Measurements from ENCODE around the gene ZNF138. TPM values are rescaled to one million over a fixed set of nuclear protein-coding genes. Genes with fewer than 3 reads are reported as not detected.
"Not testable (repeated sequence)": the region's sequence is repeated elsewhere in the genome, so short reads cannot be mapped to it uniquely, and the experiment has no call there.

The ZNF138 gene
- total and polyA plus RNA-seq, 7 experiments from 2014 or later: 8.8 to 19.0 (median 12.4) TPM

- Histone ChIP-seq H3K9me3 (ENCODE audit: control insufficient read depth in 2 of 3, low read length in 3 of 3) (no peaks in the 10 kb centered on the region), H3K4me3 (ENCODE audit: low read length) (no peak overlapping the region), H3K36me3 (ENCODE audit: control insufficient read depth in 2 of 3, insufficient read depth in 3 of 3, low read length in 3 of 3) (no peaks in the 10 kb centered on the region), H3K27me3 (ENCODE audit: control insufficient read depth in 2 of 2, insufficient read depth in 2 of 2, low read length in 2 of 2) (no peaks in the 10 kb centered on the region), H3K4me1 (ENCODE audit: control insufficient read depth in 2 of 2, insufficient read depth in 2 of 2, low read length in 2 of 2) (no peaks in the 10 kb centered on the region), H3K27ac (ENCODE audit: low read depth, low read length) (no peak overlapping the region)
- H3K36me3 Mint-ChIP-seq: no peaks in the 10 kb centered on the region
- H3K27me3 Mint-ChIP-seq: peaks cover 0 to 10% (median 0%) of the 10 kb centered on the region in 5 donors
- ChIA-PET POLR2A (no interaction called here), CTCF (no interaction called here)
- peaks cover 0 to 1% (median 0%) of the 10 kb centered on the region in 11 donors for H3K9me3 Mint-ChIP-seq
- no peak for ATAC-seq
- intact Hi-C loops (cut with micrococcal nuclease): no loop called here
- H3K27ac Mint-ChIP-seq: no peak overlapping the region
- no peak overlapping the region for H3K4me3 Mint-ChIP-seq
- no peak for DNase-seq
- H3K4me1 Mint-ChIP-seq: no peaks in the 10 kb centered on the region
These were observed 25.4 kb upstream of the ZNF138 start for GRCh38 chr7:64768824-64769223.

- no peaks in the 10 kb centered on the region for H3K4me1 ChIP-seq (ENCODE audit: control insufficient read depth in 2 of 2, insufficient read depth in 2 of 2, low read length in 2 of 2)
- ChIA-PET POLR2A (no interaction called here), CTCF (no interaction called here)
- Mint-ChIP-seq H3K27me3 (peaks cover 0 to 5% (median 3%) of the 10 kb centered on the region in 5 donors), H3K4me3 (no peak overlapping the region), H3K36me3 (peaks cover 0 to 4% (median 0%) of the 10 kb centered on the region in 5 donors), H3K27ac (no peak overlapping the region), H3K9me3 (peaks cover 0 to 18% (median 5%) of the 10 kb centered on the region in 11 donors), H3K4me1 (no peaks in the 10 kb centered on the region)
- no peaks in the 10 kb centered on the region for H3K9me3 ChIP-seq (ENCODE audit: control insufficient read depth in 2 of 3, low read length in 3 of 3)
- intact Hi-C loops (cut with micrococcal nuclease): no loop called here
- no peaks in the 10 kb centered on the region for H3K36me3 ChIP-seq (ENCODE audit: control insufficient read depth in 2 of 3, insufficient read depth in 3 of 3, low read length in 3 of 3)
- no peak overlapping the region for H3K27ac ChIP-seq (ENCODE audit: low read depth, low read length)
- ATAC-seq (peak; percentile 47), DNase-seq (no peak)
- no peaks in the 10 kb centered on the region for H3K27me3 ChIP-seq (ENCODE audit: control insufficient read depth in 2 of 2, insufficient read depth in 2 of 2, low read length in 2 of 2)
- H3K4me3 ChIP-seq (ENCODE audit: low read length): no peak overlapping the region
These were observed 19.9 kb upstream of the ZNF138 start for GRCh38 chr7:64774204-64774842.

- intact Hi-C loops (cut with micrococcal nuclease): no loop called here
- H3K27me3 ChIP-seq (ENCODE audit: control insufficient read depth in 2 of 2, insufficient read depth in 2 of 2, low read length in 2 of 2): no peaks in the 10 kb centered on the region
- no peak overlapping the region for H3K27ac ChIP-seq (ENCODE audit: low read depth, low read length)
- ChIA-PET CTCF (no interaction called here), POLR2A (interaction anchor here (0.5 kb wide), 1 partner anchor 538 kb away, joined by 3 read pairs; no protein-coding TSS in a partner anchor)
- Mint-ChIP-seq H3K36me3 (peaks cover 0 to 4% (median 0%) of the 10 kb centered on the region in 5 donors), H3K4me3 (no peak overlapping the region), H3K27ac (no peak overlapping the region), H3K9me3 (peaks cover 0 to 18% (median 7%) of the 10 kb centered on the region in 11 donors), H3K4me1 (no peaks in the 10 kb centered on the region), H3K27me3 (peaks cover 0 to 5% (median 3%) of the 10 kb centered on the region in 5 donors)
- no peak overlapping the region for H3K4me3 ChIP-seq (ENCODE audit: low read length)
- no peak for ATAC-seq
- H3K9me3 ChIP-seq (ENCODE audit: control insufficient read depth in 2 of 3, low read length in 3 of 3): no peaks in the 10 kb centered on the region
- no peaks in the 10 kb centered on the region for H3K36me3 ChIP-seq (ENCODE audit: control insufficient read depth in 2 of 3, insufficient read depth in 3 of 3, low read length in 3 of 3)
- H3K4me1 ChIP-seq (ENCODE audit: control insufficient read depth in 2 of 2, insufficient read depth in 2 of 2, low read length in 2 of 2): no peaks in the 10 kb centered on the region
- DNase-seq: no peak
These were observed 18.9 kb upstream of the ZNF138 start for GRCh38 chr7:64775289-64775688.

GRCh38 chr7:64784842-64785241, 9.4 kb upstream of the ZNF138 start:
- H3K36me3 ChIP-seq (ENCODE audit: control insufficient read depth in 2 of 3, insufficient read depth in 3 of 3, low read length in 3 of 3); H3K27ac ChIP-seq (ENCODE audit: low read depth, low read length); intact Hi-C loops (cut with micrococcal nuclease); H3K27me3 ChIP-seq (ENCODE audit: control insufficient read depth in 2 of 2, insufficient read depth in 2 of 2, low read length in 2 of 2); H3K4me3 Mint-ChIP-seq; H3K27ac Mint-ChIP-seq; DNase-seq; H3K36me3 Mint-ChIP-seq; ATAC-seq; CTCF ChIA-PET; POLR2A ChIA-PET; H3K9me3 ChIP-seq (ENCODE audit: control insufficient read depth in 2 of 3, low read length in 3 of 3); H3K4me3 ChIP-seq (ENCODE audit: low read length); H3K4me1 ChIP-seq (ENCODE audit: control insufficient read depth in 2 of 2, insufficient read depth in 2 of 2, low read length in 2 of 2); H3K4me1 Mint-ChIP-seq: not testable (repeated sequence)
- peaks cover 0 to 16% (median 10%) of the 10 kb centered on the region in 5 donors for H3K27me3 Mint-ChIP-seq
- H3K9me3 Mint-ChIP-seq: peaks cover 0 to 11% (median 0%) of the 10 kb centered on the region in 11 donors

- no peak overlapping the region for H3K27ac Mint-ChIP-seq
- intact Hi-C loops (cut with micrococcal nuclease): no loop called here
- peaks cover 0 to 5% (median 0%) of the 10 kb centered on the region in 7 donors for H3K4me1 Mint-ChIP-seq
These were observed 6.9 kb upstream of the ZNF138 start for GRCh38 chr7:64787295-64787694.

GRCh38 chr7:64789241-64789640, 5.0 kb upstream of the ZNF138 start:
- H3K4me1 ChIP-seq (ENCODE audit: control insufficient read depth in 2 of 2, insufficient read depth in 2 of 2, low read length in 2 of 2); H3K4me3 Mint-ChIP-seq; DNase-seq; H3K4me3 ChIP-seq (ENCODE audit: low read length); ATAC-seq; H3K27me3 Mint-ChIP-seq; H3K27ac Mint-ChIP-seq; H3K36me3 Mint-ChIP-seq; intact Hi-C loops (cut with micrococcal nuclease); H3K36me3 ChIP-seq (ENCODE audit: control insufficient read depth in 2 of 3, insufficient read depth in 3 of 3, low read length in 3 of 3); H3K9me3 Mint-ChIP-seq; POLR2A ChIA-PET; H3K9me3 ChIP-seq (ENCODE audit: control insufficient read depth in 2 of 3, low read length in 3 of 3); H3K27ac ChIP-seq (ENCODE audit: low read depth, low read length); H3K27me3 ChIP-seq (ENCODE audit: control insufficient read depth in 2 of 2, insufficient read depth in 2 of 2, low read length in 2 of 2); CTCF ChIA-PET: not testable (repeated sequence)
- peaks cover 0 to 17% (median 3%) of the 10 kb centered on the region in 7 donors for H3K4me1 Mint-ChIP-seq

More at GRCh38 chr7:64787295-64787694, 6.9 kb upstream of the ZNF138 start:
- CTCF ChIA-PET: no interaction called here
- Histone ChIP-seq H3K4me1 (ENCODE audit: control insufficient read depth in 2 of 2, insufficient read depth in 2 of 2, low read length in 2 of 2) (no peaks in the 10 kb centered on the region), H3K9me3 (ENCODE audit: control insufficient read depth in 2 of 3, low read length in 3 of 3) (no peaks in the 10 kb centered on the region), H3K27ac (ENCODE audit: low read depth, low read length) (no peak overlapping the region), H3K27me3 (ENCODE audit: control insufficient read depth in 2 of 2, insufficient read depth in 2 of 2, low read length in 2 of 2) (no peaks in the 10 kb centered on the region), H3K4me3 (ENCODE audit: low read length) (no peak overlapping the region), H3K36me3 (ENCODE audit: control insufficient read depth in 2 of 3, insufficient read depth in 3 of 3, low read length in 3 of 3) (no peaks in the 10 kb centered on the region)
- POLR2A ChIA-PET: no interaction called here
- DNase-seq (no peak), ATAC-seq (no peak)
- H3K36me3 Mint-ChIP-seq: no peaks in the 10 kb centered on the region
- H3K4me3 Mint-ChIP-seq: no peak overlapping the region
- H3K9me3 Mint-ChIP-seq: peaks cover 0 to 7% (median 0%) of the 10 kb centered on the region in 11 donors
- peaks cover 0 to 10% (median 7%) of the 10 kb centered on the region in 5 donors for H3K27me3 Mint-ChIP-seq

All from naive thymus-derived CD4-positive, alpha-beta T cell (primary cell).